Fibroblast of lung (primary cell): ENCODE data around the gene PRKCA. TPM values are rescaled to one million over a fixed set of nuclear protein-coding genes. Genes with fewer than 3 reads are reported as not detected.

Source experiments
- DNase-seq, 2 donors: peaks; one replicate each; pipeline versions ENCODE4 v3.0.0 to v3.0.0-alpha.2; 2010; ENCODE audit warnings: low read depth in 2 of 2
- H2AFZ ChIP-seq: 2 replicates; pipeline ENCODE4 v1.5.1; 2012; ENCODE audit warnings: low read length, control low read depth, inconsistent platforms
- H3K27ac ChIP-seq: 2 replicates; pipeline ENCODE4 v1.5.1; 2011; ENCODE audit warnings: low read length, control low read depth; ENCODE audit not compliant: insufficient read depth
- H3K27me3 ChIP-seq: 2 replicates; pipeline ENCODE4 v1.5.1; 2011; ENCODE audit warnings: mild to moderate bottlenecking, low read length; ENCODE audit not compliant: control insufficient read depth, insufficient read depth
- H3K36me3 ChIP-seq: 2 replicates; pipeline ENCODE4 v1.5.1; 2011; ENCODE audit warnings: low read length; ENCODE audit not compliant: control insufficient read depth, insufficient read depth
- H3K4me1 ChIP-seq: 2 replicates; pipeline ENCODE4 v1.5.1; 2011; ENCODE audit warnings: low read length; ENCODE audit not compliant: control insufficient read depth, insufficient read depth; ENCODE audit errors: extremely low read depth
- H3K4me2 ChIP-seq: 2 replicates; pipeline ENCODE4 v1.5.1; 2011; ENCODE audit warnings: low read length, control low read depth; ENCODE audit not compliant: insufficient read depth; ENCODE audit errors: extremely low read depth
- H3K4me3 ChIP-seq, 4 experiments: fragments of 200-600 bp in 1 of 4; sonication (generic) in 1 of 4; replicated peaks in 1 of 4; 2 replicates each; pipeline ENCODE4 v1.5.1; 2011 to 2016; ENCODE audit warnings: low read length in 4 of 4, low read depth in 3 of 4, mild to moderate bottlenecking in 3 of 4, control low read depth in 2 of 4, inconsistent platforms in 1 of 4, mixed read lengths in 1 of 4; ENCODE audit not compliant: insufficient read depth in 1 of 4; ENCODE audit errors: control extremely low read depth in 1 of 4
- H3K79me2 ChIP-seq: 2 replicates; pipeline ENCODE4 v1.5.1; 2012; ENCODE audit warnings: mild to moderate bottlenecking, low read length, inconsistent platforms; ENCODE audit not compliant: control insufficient read depth, insufficient read depth
- H3K9ac ChIP-seq: 2 replicates; pipeline ENCODE4 v1.5.1; 2011; ENCODE audit warnings: mild to moderate bottlenecking, low read length, control low read depth; ENCODE audit not compliant: insufficient read depth
- H3K9me3 ChIP-seq: 2 replicates; pipeline ENCODE4 v1.5.1; 2012; ENCODE audit warnings: low read depth, low read length; ENCODE audit not compliant: control insufficient read depth, insufficient read depth
- H4K20me1 ChIP-seq: 2 replicates; pipeline ENCODE4 v1.5.1; 2011; ENCODE audit warnings: low read length; ENCODE audit not compliant: control insufficient read depth, insufficient read depth; ENCODE audit errors: extremely low read depth
- EZH2 ChIP-seq: IDR thresholded peaks from 2 replicates; pipeline ENCODE4 v1.5.1; 2012; ENCODE audit warnings: low read length, control low read depth, mild to moderate bottlenecking; ENCODE audit errors: missing control alignments
- polyA plus RNA-seq, 2 donors: library from polyadenylated mRNA; depleted of rRNA in 1 of 2; stranded (reverse) in 1 of 2; unstranded in 1 of 2; fragments of >200 nt; gene quantifications; 2 replicates each; pipeline ENCODE4 v1.2.1, GENCODE V29; 2011 to 2012; ENCODE audit warnings: missing spikeins in 1 of 2
- total RNA-seq: library from RNA; depleted of rRNA; stranded (reverse); fragments of >200 nt; gene quantifications from 2 replicates; pipeline ENCODE4 v1.2.1, GENCODE V29; 2014
- TF ChIP-seq, protein P1 (sequence below), 2 donors: IDR thresholded peaks in 1 of 2; conservative IDR thresholded peaks in 1 of 2; 1 replicate in 1 of 2; 2 replicates in 1 of 2; pipeline ENCODE4 v1.5.1; 2011 to 2012; ENCODE audit warnings: low read length in 2 of 2, control low read depth in 1 of 2, inconsistent platforms in 1 of 2, low read depth in 1 of 2, mild to moderate bottlenecking in 1 of 2

Gene PRKCA
- total and polyA plus RNA-seq, 2 donors (not counting 1 experiment from before 2014, with no cell fraction given), result 34.0 to 74.2 TPM

DNA sequence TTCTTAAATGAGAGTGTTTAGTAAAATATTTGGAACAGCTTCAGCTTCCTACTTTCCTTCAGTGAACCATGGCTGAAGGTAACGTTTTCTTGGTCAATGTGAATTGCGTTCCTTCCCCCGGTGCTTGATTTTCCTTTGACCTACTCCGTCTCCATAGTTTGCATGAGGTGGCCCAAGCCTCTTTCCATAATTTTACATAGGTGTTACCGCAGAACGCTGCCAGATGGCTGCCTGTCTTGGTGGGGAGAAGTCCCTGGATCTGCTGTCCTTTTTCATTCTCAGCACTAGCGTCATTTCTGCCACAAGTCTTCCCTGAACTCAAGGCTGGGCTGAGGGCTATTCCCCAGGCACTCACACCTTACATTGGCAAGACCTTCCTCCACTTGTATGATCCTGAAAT lies 178.4 kb downstream of the PRKCA start:
- Histone ChIP-seq H2AFZ (no peak overlapping the region), H3K27ac (no peak overlapping the region), H3K4me2 (no peak overlapping the region), H3K36me3 (no peaks in the 10 kb centered on the region), H3K4me1 (no peaks in the 10 kb centered on the region), H3K27me3 (no peaks in the 10 kb centered on the region), H4K20me1 (no peaks in the 10 kb centered on the region), H3K9me3 (no peaks in the 10 kb centered on the region), H3K79me2 (peaks cover 20% of the 10 kb centered on the region), H3K4me3 (no peak overlapping the region), H3K9ac (no peak overlapping the region)
- DNase-seq, result no peak
- TF ChIP-seq, protein P1, sequence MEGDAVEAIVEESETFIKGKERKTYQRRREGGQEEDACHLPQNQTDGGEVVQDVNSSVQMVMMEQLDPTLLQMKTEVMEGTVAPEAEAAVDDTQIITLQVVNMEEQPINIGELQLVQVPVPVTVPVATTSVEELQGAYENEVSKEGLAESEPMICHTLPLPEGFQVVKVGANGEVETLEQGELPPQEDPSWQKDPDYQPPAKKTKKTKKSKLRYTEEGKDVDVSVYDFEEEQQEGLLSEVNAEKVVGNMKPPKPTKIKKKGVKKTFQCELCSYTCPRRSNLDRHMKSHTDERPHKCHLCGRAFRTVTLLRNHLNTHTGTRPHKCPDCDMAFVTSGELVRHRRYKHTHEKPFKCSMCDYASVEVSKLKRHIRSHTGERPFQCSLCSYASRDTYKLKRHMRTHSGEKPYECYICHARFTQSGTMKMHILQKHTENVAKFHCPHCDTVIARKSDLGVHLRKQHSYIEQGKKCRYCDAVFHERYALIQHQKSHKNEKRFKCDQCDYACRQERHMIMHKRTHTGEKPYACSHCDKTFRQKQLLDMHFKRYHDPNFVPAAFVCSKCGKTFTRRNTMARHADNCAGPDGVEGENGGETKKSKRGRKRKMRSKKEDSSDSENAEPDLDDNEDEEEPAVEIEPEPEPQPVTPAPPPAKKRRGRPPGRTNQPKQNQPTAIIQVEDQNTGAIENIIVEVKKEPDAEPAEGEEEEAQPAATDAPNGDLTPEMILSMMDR (conservative IDR thresholded peaks at IDR 0.05 in 1 of 2, IDR thresholded peaks at IDR 0.05 in 1 of 2; ENCODE audit: low read depth in 1 of 2, low read length in 2 of 2), result no peak
- no peak for TF ChIP-seq EZH2

DNA sequence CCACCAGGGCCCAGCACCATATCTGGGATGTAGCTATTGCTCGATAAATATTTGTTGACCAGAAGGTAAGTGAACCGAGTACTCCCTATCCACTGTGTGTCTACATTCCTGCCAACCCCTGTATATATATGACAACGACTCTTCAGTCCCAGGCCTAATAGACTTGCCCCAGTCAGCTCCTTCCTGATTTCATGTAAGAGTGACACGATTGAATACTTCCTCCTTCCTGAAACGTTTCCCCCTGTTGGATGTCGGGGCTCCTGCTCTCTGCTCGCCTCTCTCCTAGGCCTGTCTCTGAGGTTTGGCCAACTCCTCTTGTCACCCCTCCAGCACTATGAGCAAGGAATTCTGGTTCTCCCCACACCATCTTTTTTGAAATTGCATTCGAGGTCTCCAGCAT lies 178.9 kb downstream of the PRKCA start:
- Histone ChIP-seq H2AFZ (no peak overlapping the region), H3K36me3 (no peaks in the 10 kb centered on the region), H3K9me3 (no peaks in the 10 kb centered on the region), H3K79me2 (peaks cover 17% of the 10 kb centered on the region), H3K4me1 (no peaks in the 10 kb centered on the region), H3K27me3 (no peaks in the 10 kb centered on the region), H3K27ac (no peak overlapping the region), H3K4me3 (no peak overlapping the region), H3K9ac (no peak overlapping the region), H4K20me1 (no peaks in the 10 kb centered on the region), H3K4me2 (no peak overlapping the region)
- DNase-seq, result no peak
- no peak for TF ChIP-seq EZH2
- TF ChIP-seq, protein P1 (conservative IDR thresholded peaks at IDR 0.05 in 1 of 2, IDR thresholded peaks at IDR 0.05 in 1 of 2; ENCODE audit: low read depth in 1 of 2, low read length in 2 of 2), result no peak

DNA sequence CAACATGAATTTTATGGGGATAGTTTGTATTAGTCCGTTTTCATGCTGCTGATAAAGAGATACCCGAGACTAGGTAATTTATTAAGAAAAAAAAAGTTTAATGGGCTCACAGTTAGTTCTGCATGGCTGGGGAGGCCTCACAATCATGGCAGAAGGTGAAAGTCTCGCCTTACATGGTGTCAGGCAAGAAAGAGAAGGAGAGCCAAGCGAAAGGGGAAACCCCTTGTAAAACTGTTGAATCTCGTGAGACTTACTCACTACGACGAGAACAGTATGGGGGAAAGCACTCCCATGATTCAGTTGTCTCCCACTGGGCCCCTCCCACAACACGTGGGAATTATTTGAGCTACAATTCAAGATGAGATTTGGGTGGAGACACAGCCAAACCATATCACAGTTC lies 181.5 kb downstream of the PRKCA start:
- no peak overlapping the region for H2AFZ ChIP-seq
- no peaks in the 10 kb centered on the region for H3K36me3 ChIP-seq
- peaks cover 19% of the 10 kb centered on the region for H3K79me2 ChIP-seq
- no peaks in the 10 kb centered on the region for H4K20me1 ChIP-seq
- H3K4me3 ChIP-seq, result no peak overlapping the region
- H3K9me3 ChIP-seq, result no peaks in the 10 kb centered on the region
- H3K27me3 ChIP-seq, result no peaks in the 10 kb centered on the region
- no peak for TF ChIP-seq EZH2
- TF ChIP-seq, protein P1 (conservative IDR thresholded peaks at IDR 0.05 in 1 of 2, IDR thresholded peaks at IDR 0.05 in 1 of 2; ENCODE audit: low read depth in 1 of 2, low read length in 2 of 2), result no peak
- H3K4me1 ChIP-seq, result no peaks in the 10 kb centered on the region
- no peak overlapping the region for H3K27ac ChIP-seq
- no peak overlapping the region for H3K9ac ChIP-seq
- no peak overlapping the region for H3K4me2 ChIP-seq
- DNase-seq, result no peak
